ENCODE data around the gene TMEM50A. TPM values are rescaled to one million over a fixed set of nuclear protein-coding genes. Genes with fewer than 3 reads are reported as not detected.

TMEM50A gene
- total and polyA plus RNA-seq, 9 of the 15 experiments (the other 6 are each of a cell fraction or from before 2014, with no cell fraction given) = 43.7 to 195 (median 137) TPM

DNA sequence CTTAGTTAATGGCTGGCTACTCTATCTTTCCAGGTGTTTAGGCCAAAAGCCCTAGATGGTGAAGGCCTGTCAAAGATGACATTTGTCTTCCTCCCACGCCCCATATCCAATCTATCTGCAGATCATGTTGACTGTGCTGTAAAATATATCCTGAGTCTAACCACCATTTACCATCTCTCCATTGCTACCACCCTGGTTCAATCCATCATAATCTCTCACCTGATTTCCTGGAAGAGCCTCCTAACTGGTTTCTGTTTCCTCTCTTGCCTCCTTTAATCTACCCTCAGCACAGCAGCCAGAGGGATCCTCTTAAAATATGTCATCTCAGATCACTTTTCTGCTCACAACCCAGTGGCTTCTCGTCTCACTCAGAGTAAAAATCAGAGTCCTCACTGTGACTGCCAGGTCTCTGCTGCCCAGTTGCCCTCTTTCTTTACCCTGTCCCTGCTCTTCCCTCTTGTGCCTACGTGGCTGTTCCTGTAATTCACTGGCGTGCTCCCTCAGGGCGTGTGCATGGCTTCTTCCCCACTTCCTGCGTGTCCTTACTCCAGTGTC is 17.8 kb downstream of the TMEM50A start (continued):
- TF ChIP-seq, protein P1, sequence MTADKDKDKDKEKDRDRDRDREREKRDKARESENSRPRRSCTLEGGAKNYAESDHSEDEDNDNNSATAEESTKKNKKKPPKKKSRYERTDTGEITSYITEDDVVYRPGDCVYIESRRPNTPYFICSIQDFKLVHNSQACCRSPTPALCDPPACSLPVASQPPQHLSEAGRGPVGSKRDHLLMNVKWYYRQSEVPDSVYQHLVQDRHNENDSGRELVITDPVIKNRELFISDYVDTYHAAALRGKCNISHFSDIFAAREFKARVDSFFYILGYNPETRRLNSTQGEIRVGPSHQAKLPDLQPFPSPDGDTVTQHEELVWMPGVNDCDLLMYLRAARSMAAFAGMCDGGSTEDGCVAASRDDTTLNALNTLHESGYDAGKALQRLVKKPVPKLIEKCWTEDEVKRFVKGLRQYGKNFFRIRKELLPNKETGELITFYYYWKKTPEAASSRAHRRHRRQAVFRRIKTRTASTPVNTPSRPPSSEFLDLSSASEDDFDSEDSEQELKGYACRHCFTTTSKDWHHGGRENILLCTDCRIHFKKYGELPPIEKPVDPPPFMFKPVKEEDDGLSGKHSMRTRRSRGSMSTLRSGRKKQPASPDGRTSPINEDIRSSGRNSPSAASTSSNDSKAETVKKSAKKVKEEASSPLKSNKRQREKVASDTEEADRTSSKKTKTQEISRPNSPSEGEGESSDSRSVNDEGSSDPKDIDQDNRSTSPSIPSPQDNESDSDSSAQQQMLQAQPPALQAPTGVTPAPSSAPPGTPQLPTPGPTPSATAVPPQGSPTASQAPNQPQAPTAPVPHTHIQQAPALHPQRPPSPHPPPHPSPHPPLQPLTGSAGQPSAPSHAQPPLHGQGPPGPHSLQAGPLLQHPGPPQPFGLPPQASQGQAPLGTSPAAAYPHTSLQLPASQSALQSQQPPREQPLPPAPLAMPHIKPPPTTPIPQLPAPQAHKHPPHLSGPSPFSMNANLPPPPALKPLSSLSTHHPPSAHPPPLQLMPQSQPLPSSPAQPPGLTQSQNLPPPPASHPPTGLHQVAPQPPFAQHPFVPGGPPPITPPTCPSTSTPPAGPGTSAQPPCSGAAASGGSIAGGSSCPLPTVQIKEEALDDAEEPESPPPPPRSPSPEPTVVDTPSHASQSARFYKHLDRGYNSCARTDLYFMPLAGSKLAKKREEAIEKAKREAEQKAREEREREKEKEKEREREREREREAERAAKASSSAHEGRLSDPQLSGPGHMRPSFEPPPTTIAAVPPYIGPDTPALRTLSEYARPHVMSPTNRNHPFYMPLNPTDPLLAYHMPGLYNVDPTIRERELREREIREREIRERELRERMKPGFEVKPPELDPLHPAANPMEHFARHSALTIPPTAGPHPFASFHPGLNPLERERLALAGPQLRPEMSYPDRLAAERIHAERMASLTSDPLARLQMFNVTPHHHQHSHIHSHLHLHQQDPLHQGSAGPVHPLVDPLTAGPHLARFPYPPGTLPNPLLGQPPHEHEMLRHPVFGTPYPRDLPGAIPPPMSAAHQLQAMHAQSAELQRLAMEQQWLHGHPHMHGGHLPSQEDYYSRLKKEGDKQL (CRISPR knock-in tag; IDR thresholded peaks at IDR 0.05; ENCODE audit: borderline replicate concordance) = no peak
- no peak for TF ChIP-seq ZNF217 (CRISPR knock-in tag; IDR thresholded peaks at IDR 0.05)
- TF ChIP-seq MBD2 (IDR thresholded peaks at IDR 0.05; ENCODE audit: borderline replicate concordance, low read depth) = no peak
- TF ChIP-seq, protein P2, sequence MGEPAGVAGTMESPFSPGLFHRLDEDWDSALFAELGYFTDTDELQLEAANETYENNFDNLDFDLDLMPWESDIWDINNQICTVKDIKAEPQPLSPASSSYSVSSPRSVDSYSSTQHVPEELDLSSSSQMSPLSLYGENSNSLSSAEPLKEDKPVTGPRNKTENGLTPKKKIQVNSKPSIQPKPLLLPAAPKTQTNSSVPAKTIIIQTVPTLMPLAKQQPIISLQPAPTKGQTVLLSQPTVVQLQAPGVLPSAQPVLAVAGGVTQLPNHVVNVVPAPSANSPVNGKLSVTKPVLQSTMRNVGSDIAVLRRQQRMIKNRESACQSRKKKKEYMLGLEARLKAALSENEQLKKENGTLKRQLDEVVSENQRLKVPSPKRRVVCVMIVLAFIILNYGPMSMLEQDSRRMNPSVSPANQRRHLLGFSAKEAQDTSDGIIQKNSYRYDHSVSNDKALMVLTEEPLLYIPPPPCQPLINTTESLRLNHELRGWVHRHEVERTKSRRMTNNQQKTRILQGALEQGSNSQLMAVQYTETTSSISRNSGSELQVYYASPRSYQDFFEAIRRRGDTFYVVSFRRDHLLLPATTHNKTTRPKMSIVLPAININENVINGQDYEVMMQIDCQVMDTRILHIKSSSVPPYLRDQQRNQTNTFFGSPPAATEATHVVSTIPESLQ (CRISPR knock-in tag; IDR thresholded peaks at IDR 0.05) = no peak
- TF ChIP-seq NONO (IDR thresholded peaks at IDR 0.05; ENCODE audit: low read depth in 2 of 2, low read length in 1 of 2) = no peak
- no peak for TF ChIP-seq ZFP36 (IDR thresholded peaks at IDR 0.05; ENCODE audit: low read depth, low read length, partially characterized antibody)
- no peak for TF ChIP-seq ADNP (tag; IDR thresholded peaks at IDR 0.05)
- TF ChIP-seq POLR2A (conservative IDR thresholded peaks at IDR 0.05) = no peak
- no peak for TF ChIP-seq PTRF (tag; IDR thresholded peaks at IDR 0.05)
- TF ChIP-seq, protein P3, sequence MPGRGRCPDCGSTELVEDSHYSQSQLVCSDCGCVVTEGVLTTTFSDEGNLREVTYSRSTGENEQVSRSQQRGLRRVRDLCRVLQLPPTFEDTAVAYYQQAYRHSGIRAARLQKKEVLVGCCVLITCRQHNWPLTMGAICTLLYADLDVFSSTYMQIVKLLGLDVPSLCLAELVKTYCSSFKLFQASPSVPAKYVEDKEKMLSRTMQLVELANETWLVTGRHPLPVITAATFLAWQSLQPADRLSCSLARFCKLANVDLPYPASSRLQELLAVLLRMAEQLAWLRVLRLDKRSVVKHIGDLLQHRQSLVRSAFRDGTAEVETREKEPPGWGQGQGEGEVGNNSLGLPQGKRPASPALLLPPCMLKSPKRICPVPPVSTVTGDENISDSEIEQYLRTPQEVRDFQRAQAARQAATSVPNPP (IDR thresholded peaks at IDR 0.05; ENCODE audit: borderline replicate concordance, insufficient read depth, insufficient read length) = no peak
- TF ChIP-seq SPI1 (IDR thresholded peaks at IDR 0.05; ENCODE audit: borderline replicate concordance, low read depth, low read length) = no peak
- no peak for TF ChIP-seq SMAD4 (CRISPR knock-in tag; conservative IDR thresholded peaks at IDR 0.05)
- no peak for TF ChIP-seq MCM3 (IDR thresholded peaks at IDR 0.05)
- TF ChIP-seq, protein P4, sequence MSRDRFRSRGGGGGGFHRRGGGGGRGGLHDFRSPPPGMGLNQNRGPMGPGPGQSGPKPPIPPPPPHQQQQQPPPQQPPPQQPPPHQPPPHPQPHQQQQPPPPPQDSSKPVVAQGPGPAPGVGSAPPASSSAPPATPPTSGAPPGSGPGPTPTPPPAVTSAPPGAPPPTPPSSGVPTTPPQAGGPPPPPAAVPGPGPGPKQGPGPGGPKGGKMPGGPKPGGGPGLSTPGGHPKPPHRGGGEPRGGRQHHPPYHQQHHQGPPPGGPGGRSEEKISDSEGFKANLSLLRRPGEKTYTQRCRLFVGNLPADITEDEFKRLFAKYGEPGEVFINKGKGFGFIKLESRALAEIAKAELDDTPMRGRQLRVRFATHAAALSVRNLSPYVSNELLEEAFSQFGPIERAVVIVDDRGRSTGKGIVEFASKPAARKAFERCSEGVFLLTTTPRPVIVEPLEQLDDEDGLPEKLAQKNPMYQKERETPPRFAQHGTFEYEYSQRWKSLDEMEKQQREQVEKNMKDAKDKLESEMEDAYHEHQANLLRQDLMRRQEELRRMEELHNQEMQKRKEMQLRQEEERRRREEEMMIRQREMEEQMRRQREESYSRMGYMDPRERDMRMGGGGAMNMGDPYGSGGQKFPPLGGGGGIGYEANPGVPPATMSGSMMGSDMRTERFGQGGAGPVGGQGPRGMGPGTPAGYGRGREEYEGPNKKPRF (IDR thresholded peaks at IDR 0.05; ENCODE audit: low read depth, low read length) = no peak
- TF ChIP-seq SMARCA4 (IDR thresholded peaks at IDR 0.05) = peak; percentile 54; the same call in 1 of the 2 replicates
- TF ChIP-seq KDM5B (IDR thresholded peaks at IDR 0.05; ENCODE audit: insufficient replicate concordance, low read depth, low read length) = no peak
